Pancreas (tissue), 10 donors: ENCODE results near the gene NEK7. TPM values are rescaled to one million over a fixed set of nuclear protein-coding genes. Genes with fewer than 3 reads are reported as not detected.

Experiments
- ATAC-seq, 4 donors: fragments of 200-7000 bp; cut with Tn5 transposase; one replicate each; pipeline versions ENCODE4 v1.8.0 to v1.9.1; 2020; ENCODE audit warnings: mild to moderate bottlenecking in 4 of 4, moderate library complexity in 4 of 4
- DNase-seq, 6 donors: peaks; one replicate each; pipeline ENCODE4 v3.0.0-alpha.2; 2020
- FAIRE-seq: peaks from 2 replicates; lab custom pipeline; 2012; peaks lifted over from hg19 to GRCh38; lab: Jason Lieb, UNC
- H3K27ac ChIP-seq, 4 donors: fragments of 200-600 bp; sonication (generic); 1 replicate in 3 of 4; 2 replicates in 1 of 4; pipeline versions ENCODE4 v1.5.0 to v1.8.0; 2020
- H3K27me3 ChIP-seq, 4 donors: fragments of 200-600 bp; one replicate each; pipeline ENCODE4 v1.8.0; 2021
- H3K36me3 ChIP-seq, 3 donors: fragments of 200-600 bp; sonication (generic) in 1 of 3; one replicate each; pipeline versions ENCODE4 v1.5.0 to v1.8.0; 2020 to 2021
- H3K4me1 ChIP-seq, 3 donors: fragments of 200-600 bp; one replicate each; pipeline ENCODE4 v1.8.0; 2021
- H3K4me3 ChIP-seq, 4 donors: fragments of 200-600 bp; sonication (generic) in 2 of 4; one replicate each; pipeline versions ENCODE4 v1.5.0 to v1.8.0; 2020 to 2021
- H3K9me3 ChIP-seq, 4 donors: fragments of 200-600 bp; one replicate each; pipeline ENCODE4 v1.8.0; 2021
- WGBS, 2 donors: extraction: QIAGEN DNeasy Blood & Tissue Kit; methylation state at CpG; one replicate each; pipeline ENCODE4 v1.1.7; 2013; 5-methylcytosine and 5-hydroxymethylcytosine counted together
- intact Hi-C, 3 donors: fragments of 100-400 bp; cut with DNase I; formaldehyde crosslinking; loops; one replicate each; pipeline versions ENCODE4 v1.11.1 to v1.14.2; 2022
- polyA plus RNA-seq, 2 donors: library from polyadenylated mRNA; stranded (reverse); fragments of 200-250 nt; gene quantifications; one replicate each; pipeline ENCODE4 v1.2.3, GENCODE V29; 2013
- total RNA-seq, 6 donors: library from RNA; stranded (reverse); fragmentation: NEBNext Ultra II Directional in 4 of 6; extraction: Animal tissue kit (Norgen Biotek cat#: 25700) in 4 of 6; gene quantifications; one replicate each; pipeline versions ENCODE4 v1.2.1 to v1.2.4, GENCODE V29; 2021 to 2023
- TF ChIP-seq, protein P1 (sequence below), 4 donors: fragments of 200-600 bp; sonication (generic) in 3 of 4; IDR thresholded peaks; one replicate each; pipeline versions ENCODE4 v1.5.0 to v1.8.0; 2021; ENCODE audit warnings: antibody characterized with exemption in 4 of 4
- donor health status: healthy with polysubstance abuse.
- donor health status: DM: no; HTN: no; CAD: no; lungs with moderate emphysema.
- donor health status: DM: no; HTN: no; CAD: no.
- donor health status: control.
- donor health status: control.
- donor health status: Bipolar disorder and iron deficiency.
- donor health status: DM: yes; HTN: yes; CAD: no.
- donor health status: DM: no; HTN: no; CAD: no.
- donor health status: DM: no; HTN: no; CAD: no.
- donor health status: DM: yes; HTN: yes; CAD: no.

NEK7 gene
- total and polyA plus RNA-seq, 8 donors = 8.0 to 36.3 (median 20.9) TPM

DNA sequence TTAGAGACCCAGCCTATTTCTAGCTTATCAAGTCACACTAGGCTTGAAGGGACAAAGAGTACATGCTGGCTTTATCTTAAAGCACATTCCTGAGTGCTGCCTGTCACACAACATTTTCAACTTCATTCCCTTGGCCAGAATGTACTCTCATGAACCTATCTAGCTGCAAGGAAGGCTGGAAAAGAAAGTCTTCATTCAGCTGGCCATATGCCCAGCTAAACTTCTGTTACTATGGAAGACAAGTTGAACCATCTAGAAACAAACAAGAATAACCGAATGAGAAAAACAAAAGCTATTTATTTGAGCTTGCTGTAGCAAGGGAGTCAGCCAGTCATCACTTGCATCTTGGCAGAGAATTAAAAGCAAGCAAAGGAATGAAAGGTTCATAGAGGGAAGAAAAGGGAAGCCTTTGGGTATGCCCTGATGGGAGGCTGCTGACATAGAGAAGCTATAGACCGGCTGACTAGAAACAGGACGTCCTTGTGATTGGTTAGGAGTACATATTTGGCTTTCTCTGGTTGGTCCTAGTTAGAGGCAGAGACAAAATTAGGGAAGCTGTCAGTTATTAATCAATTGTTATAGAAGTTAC, 108.4 kb downstream of the NEK7 start:
- H3K36me3 ChIP-seq = no peaks in the 10 kb centered on the region
- H3K27ac ChIP-seq = no peak overlapping the region
- TF ChIP-seq, protein P1, sequence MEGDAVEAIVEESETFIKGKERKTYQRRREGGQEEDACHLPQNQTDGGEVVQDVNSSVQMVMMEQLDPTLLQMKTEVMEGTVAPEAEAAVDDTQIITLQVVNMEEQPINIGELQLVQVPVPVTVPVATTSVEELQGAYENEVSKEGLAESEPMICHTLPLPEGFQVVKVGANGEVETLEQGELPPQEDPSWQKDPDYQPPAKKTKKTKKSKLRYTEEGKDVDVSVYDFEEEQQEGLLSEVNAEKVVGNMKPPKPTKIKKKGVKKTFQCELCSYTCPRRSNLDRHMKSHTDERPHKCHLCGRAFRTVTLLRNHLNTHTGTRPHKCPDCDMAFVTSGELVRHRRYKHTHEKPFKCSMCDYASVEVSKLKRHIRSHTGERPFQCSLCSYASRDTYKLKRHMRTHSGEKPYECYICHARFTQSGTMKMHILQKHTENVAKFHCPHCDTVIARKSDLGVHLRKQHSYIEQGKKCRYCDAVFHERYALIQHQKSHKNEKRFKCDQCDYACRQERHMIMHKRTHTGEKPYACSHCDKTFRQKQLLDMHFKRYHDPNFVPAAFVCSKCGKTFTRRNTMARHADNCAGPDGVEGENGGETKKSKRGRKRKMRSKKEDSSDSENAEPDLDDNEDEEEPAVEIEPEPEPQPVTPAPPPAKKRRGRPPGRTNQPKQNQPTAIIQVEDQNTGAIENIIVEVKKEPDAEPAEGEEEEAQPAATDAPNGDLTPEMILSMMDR (IDR thresholded peaks at IDR 0.05) = no peak
- no peaks in the 10 kb centered on the region for H3K9me3 ChIP-seq
- intact Hi-C loops = no loop called here
- no peaks in the 10 kb centered on the region for H3K27me3 ChIP-seq
- no peak overlapping the region for H3K4me3 ChIP-seq
- ATAC-seq (peak in 2 of 4 donors; percentile 22 to 67), FAIRE-seq (no peak), DNase-seq (no peak)
- 87 to 89% methylated on average over 3 of the region's 3 CpGs for WGBS, 2 donors
- H3K4me1 ChIP-seq = peaks cover 0 to 12% (median 0%) of the 10 kb centered on the region in 3 donors

DNA sequence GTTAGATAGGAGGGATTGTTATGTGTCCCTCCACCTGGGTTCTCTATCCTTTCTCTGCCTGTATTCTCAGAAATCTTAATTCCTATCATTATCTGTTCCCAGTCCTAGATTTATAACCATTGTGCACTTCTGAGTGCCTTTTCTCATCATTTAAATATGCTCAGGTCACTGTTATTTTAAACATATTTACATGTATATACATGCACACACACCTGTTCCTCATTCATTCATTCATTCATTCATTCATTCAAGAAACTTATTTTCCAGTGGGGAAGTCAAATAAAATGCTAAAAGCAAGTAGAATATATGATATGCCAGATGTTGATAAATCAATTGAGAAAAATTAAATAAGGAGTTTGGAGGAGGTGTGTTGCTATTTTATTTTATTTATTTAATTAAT, 110.3 kb downstream of the NEK7 start:
- FAIRE-seq = no peak
- intact Hi-C loops = no loop called here
- Histone ChIP-seq H3K27me3 (no peaks in the 10 kb centered on the region), H3K4me3 (no peak overlapping the region), H3K27ac (no peak overlapping the region), H3K4me1 (peaks cover 0 to 12% (median 1%) of the 10 kb centered on the region in 3 donors), H3K36me3 (no peaks in the 10 kb centered on the region), H3K9me3 (no peaks in the 10 kb centered on the region)
- no peak for ATAC-seq
- DNase-seq = no peak
- TF ChIP-seq, protein P1 (IDR thresholded peaks at IDR 0.05) = no peak

DNA sequence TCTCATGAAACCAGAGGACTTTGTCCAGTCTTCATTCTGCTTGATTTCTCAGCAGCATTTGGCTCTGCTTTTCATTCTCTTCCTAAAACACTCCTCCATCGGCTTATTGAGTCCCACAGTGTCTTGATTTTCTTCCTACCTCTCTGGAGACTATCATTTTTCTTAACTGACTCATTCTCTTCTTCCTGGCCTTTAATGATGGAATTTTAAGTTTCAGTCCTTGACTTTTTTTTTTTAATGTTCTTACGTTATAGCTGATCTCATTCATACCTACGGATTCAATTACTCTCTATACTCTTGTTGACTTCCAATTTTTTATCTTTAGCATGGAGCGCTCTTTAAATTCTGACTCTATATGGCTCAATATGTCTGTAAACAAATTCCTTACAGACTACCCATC, 111.1 kb downstream of the NEK7 start:
- WGBS, 2 donors = 92 to 97% methylated on average over 4 of the region's 4 CpGs
- no peak for FAIRE-seq
- intact Hi-C loops = no loop called here
- H3K9me3 ChIP-seq = no peaks in the 10 kb centered on the region
- H3K4me1 ChIP-seq = peaks cover 7 to 20% (median 10%) of the 10 kb centered on the region in 3 donors
- H3K27me3 ChIP-seq = no peaks in the 10 kb centered on the region
- no peak for ATAC-seq
- TF ChIP-seq, protein P1 (IDR thresholded peaks at IDR 0.05) = no peak
- H3K4me3 ChIP-seq = no peak overlapping the region
- no peak for DNase-seq
- H3K36me3 ChIP-seq = no peaks in the 10 kb centered on the region
- H3K27ac ChIP-seq = no peak overlapping the region

DNA sequence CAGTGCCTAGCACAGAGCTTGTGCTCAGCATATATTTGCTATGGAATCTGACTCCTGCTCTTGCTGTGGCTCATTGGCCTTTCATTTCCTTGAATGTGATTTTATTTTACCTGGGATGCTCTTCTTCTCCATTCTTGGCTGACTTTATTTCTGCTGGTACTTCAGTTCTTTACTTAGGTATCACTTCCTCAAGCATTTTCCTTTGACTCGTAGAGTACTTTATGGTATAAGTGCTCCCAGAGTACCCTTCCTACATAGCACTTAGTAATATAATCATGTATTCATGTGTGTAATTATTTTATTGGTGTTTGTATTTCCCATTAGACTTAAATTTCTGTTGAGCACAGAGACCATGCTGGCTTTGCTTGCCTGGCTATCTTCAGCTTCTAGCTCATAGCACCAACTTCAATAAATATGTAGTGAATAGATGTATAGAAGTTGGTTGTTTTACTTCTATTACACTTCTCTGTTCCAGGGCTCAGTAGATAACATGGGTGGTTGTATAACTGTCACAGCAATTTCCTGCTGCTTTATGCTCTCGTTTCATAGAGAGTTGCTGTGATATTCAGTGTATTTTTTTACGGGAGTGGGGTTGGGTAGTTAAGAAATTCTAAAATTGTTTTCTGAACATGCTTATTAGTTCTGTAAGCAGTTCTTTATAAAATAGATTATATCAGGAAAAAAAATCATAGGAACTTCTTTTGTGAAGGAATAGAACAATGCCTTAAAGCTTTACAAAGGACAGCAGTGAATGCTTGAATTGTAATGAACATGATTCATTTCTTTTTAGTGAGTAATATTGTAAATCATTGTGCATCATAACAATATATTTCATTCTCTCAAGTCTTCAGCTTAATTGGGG, 112.2 kb downstream of the NEK7 start:
- H3K36me3 ChIP-seq = no peaks in the 10 kb centered on the region
- ATAC-seq = no peak

More for the DNA sequence above, 112.2 kb downstream of the NEK7 start:
- H3K27ac ChIP-seq = no peak overlapping the region
- TF ChIP-seq, protein P1 (IDR thresholded peaks at IDR 0.05) = no peak
- no peaks in the 10 kb centered on the region for H3K9me3 ChIP-seq
- DNase-seq = no peak
- FAIRE-seq = no peak
- no peaks in the 10 kb centered on the region for H3K27me3 ChIP-seq
- no peak overlapping the region for H3K4me3 ChIP-seq
- H3K4me1 ChIP-seq = peaks cover 13 to 27% (median 14%) of the 10 kb centered on the region in 3 donors
- 62 to 64% methylated on average over 3 of the region's 3 CpGs for WGBS, 2 donors
- intact Hi-C loops = no loop called here
